Measurements from ENCODE around the gene KATNB1. TPM values are rescaled to one million over a fixed set of nuclear protein-coding genes. Genes with fewer than 3 reads are reported as not detected.

Gene KATNB1
- total RNA-seq, 1 experiment from 2014 or later = 8.1 TPM

DNA sequence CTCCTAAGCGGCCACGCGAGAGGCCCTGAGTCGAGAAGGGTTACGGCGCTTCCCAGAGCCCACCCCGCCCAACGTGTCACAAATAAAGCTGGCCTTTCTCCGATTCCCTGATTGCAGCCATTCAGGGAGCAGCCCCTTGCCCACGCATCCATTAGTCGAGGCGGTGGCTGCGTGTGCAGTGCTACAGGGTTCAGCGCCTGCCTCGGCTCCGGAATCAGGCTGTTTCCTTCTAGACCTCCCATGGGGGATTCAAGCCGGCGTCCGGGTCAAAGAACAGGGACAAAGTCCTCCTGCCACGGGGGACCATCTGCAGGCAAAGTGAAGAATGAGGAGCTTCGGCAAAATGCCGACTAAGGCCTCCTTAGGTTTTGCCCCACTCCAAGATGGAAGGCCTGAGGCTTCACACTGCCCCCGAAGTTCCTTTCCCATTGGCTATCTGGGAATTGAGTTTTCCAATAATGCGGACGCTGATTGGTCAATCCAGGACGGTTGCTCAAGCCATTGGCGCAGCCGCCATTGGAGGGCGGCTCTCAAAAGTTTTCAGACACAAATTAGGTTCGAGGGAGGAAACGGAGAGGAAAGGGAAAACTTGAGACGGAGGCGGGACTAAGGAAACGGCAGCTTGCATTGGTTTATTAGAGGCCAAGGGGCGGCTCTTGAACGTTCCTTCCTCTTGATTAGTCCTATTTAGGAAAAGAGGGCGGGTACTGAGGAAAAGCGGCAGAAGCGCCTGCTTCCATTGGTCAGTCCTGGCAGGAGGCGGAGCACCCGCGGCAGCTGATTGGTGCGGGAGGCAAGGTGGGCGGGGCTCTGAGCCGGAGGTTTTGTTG is 430 bp upstream of the KATNB1 start:
- intact Hi-C loops (cut with micrococcal nuclease; ENCODE audit: unreplicated experiment) (loop anchor here (5.0 kb wide), 1 partner anchor 143 kb away; no protein-coding TSS in a partner anchor), in situ Hi-C loops (cut with HindIII; ENCODE audit: low pct_unique_long_range_greater_than_20kb, low sequenced_read_pairs) (no loop called here)
- CTCF ChIA-PET = interaction anchor here (0.6 to 0.8 kb wide), 3 partner anchors 12 to 763 kb away, joined by 3 to 9 read pairs (median 3); no protein-coding TSS in a partner anchor
- DNase-seq (ENCODE audit: low read depth, low spot score) (peak; percentile 98), ATAC-seq (peak; percentile 97)
- peaks cover 3% of the 10 kb centered on the region; the same call in 1 of the 2 replicates for H3K36me3 ChIP-seq (ENCODE audit: control insufficient read depth, insufficient read depth, low read length)
- H3K9me3 ChIP-seq (ENCODE audit: control insufficient read depth, insufficient read depth, low read depth, low read length) = no peaks in the 10 kb centered on the region
- H3K27ac ChIP-seq (ENCODE audit: low read length) = peak overlapping the region; percentile 93
- POLR2A ChIA-PET = interaction anchor here (0.8 kb wide), 1 partner anchor 94 kb away, joined by 3 read pairs; no protein-coding TSS in a partner anchor
- no peaks in the 10 kb centered on the region for H3K27me3 ChIP-seq (ENCODE audit: control insufficient read depth, insufficient read depth, low read length)
- no TSS peak for BruUV-seq (replicated peaks)
- H3K4me1 ChIP-seq (ENCODE audit: control insufficient read depth, insufficient read depth, low read length) = peaks cover 4% of the 10 kb centered on the region
- TF ChIP-seq, protein P1, sequence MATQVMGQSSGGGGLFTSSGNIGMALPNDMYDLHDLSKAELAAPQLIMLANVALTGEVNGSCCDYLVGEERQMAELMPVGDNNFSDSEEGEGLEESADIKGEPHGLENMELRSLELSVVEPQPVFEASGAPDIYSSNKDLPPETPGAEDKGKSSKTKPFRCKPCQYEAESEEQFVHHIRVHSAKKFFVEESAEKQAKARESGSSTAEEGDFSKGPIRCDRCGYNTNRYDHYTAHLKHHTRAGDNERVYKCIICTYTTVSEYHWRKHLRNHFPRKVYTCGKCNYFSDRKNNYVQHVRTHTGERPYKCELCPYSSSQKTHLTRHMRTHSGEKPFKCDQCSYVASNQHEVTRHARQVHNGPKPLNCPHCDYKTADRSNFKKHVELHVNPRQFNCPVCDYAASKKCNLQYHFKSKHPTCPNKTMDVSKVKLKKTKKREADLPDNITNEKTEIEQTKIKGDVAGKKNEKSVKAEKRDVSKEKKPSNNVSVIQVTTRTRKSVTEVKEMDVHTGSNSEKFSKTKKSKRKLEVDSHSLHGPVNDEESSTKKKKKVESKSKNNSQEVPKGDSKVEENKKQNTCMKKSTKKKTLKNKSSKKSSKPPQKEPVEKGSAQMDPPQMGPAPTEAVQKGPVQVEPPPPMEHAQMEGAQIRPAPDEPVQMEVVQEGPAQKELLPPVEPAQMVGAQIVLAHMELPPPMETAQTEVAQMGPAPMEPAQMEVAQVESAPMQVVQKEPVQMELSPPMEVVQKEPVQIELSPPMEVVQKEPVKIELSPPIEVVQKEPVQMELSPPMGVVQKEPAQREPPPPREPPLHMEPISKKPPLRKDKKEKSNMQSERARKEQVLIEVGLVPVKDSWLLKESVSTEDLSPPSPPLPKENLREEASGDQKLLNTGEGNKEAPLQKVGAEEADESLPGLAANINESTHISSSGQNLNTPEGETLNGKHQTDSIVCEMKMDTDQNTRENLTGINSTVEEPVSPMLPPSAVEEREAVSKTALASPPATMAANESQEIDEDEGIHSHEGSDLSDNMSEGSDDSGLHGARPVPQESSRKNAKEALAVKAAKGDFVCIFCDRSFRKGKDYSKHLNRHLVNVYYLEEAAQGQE (IDR thresholded peaks at IDR 0.05; ENCODE audit: insufficient read depth in 1 of 2, low read depth in 2 of 2, low read length in 1 of 2) = no peak
- peak; percentile 71; the same call in 1 of the 2 replicates for TF ChIP-seq TCF7L2 (IDR thresholded peaks at IDR 0.05; ENCODE audit: low read depth, low read length)
- peak; percentile 44; the same call in 1 of the 2 replicates for TF ChIP-seq POLR2AphosphoS5 (IDR thresholded peaks at IDR 0.05; ENCODE audit: low read depth, low read length)
- TF ChIP-seq, protein P2, sequence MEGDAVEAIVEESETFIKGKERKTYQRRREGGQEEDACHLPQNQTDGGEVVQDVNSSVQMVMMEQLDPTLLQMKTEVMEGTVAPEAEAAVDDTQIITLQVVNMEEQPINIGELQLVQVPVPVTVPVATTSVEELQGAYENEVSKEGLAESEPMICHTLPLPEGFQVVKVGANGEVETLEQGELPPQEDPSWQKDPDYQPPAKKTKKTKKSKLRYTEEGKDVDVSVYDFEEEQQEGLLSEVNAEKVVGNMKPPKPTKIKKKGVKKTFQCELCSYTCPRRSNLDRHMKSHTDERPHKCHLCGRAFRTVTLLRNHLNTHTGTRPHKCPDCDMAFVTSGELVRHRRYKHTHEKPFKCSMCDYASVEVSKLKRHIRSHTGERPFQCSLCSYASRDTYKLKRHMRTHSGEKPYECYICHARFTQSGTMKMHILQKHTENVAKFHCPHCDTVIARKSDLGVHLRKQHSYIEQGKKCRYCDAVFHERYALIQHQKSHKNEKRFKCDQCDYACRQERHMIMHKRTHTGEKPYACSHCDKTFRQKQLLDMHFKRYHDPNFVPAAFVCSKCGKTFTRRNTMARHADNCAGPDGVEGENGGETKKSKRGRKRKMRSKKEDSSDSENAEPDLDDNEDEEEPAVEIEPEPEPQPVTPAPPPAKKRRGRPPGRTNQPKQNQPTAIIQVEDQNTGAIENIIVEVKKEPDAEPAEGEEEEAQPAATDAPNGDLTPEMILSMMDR (IDR thresholded peaks at IDR 0.05) = no peak
- no peak for TF ChIP-seq SIN3A (IDR thresholded peaks at IDR 0.05; ENCODE audit: borderline replicate concordance, insufficient read depth, low read depth, low read length)
- H3K4me3 ChIP-seq (ENCODE audit: low read depth in 2 of 2, low read length in 2 of 2) = peak overlapping the region; percentile 75 to 81

DNA sequence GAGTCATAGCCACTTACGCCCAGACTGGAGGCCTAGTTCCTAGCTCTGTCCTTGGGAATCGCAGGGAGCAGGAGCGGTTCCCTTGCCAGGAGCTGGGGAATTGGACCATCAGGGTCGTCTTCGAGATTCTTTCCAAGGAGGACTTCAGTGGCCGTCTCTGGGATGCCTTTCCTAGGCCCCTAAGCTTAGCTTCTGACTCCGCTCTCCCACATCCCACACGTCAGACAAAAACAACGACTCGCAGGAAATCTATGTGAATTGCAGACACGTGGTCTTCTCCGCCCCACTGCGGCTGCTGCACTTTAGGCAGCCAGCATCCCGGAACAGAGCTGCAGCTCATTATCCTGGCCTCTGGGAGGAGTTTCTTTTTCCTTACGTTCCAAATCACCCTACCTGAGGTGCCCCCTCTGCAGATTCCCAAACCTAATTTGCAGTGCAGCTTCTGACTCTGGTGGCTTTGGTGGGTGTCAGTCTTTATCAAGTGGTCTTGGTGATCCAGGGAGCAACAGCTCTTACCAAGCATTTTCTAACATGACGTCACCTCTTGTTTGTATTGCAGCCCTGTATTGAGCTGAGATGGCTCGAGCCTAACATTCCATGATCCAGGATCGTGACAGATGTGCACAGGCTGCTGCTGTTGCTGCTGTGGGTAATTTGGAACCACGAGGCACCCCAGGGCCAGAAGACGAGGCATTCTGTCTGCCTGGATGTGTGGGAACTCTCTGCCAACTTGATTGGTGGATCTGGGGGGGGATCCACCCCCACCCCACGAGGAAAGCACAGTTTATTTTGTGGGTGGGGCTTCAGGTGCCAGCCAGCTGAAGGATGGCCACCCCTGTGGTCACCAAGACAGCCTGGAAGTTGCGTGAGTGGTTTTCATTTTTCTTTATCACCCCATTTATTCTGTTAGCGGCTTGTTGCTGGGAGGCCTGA is 1.1 kb downstream of the KATNB1 start:
- H3K27me3 ChIP-seq (ENCODE audit: control insufficient read depth, insufficient read depth, low read length) = no peaks in the 10 kb centered on the region
- peak overlapping the region; percentile 75 to 81 for H3K4me3 ChIP-seq (ENCODE audit: low read depth in 2 of 2, low read length in 2 of 2)
- ChIA-PET POLR2A (no interaction called here), CTCF (interaction anchor here (0.6 to 1.2 kb wide), 5 partner anchors 21 to 179 kb away, joined by 3 to 17 read pairs (median 4); partner anchors contain the start of gene DRC7)
- BruUV-seq (replicated peaks) = no TSS peak
- in situ Hi-C loops (cut with HindIII; ENCODE audit: low pct_unique_long_range_greater_than_20kb, low sequenced_read_pairs) = no loop called here
- peak overlapping the region; percentile 34; the same call in 1 of the 2 replicates for H3K27ac ChIP-seq (ENCODE audit: low read length)
- peaks cover 4% of the 10 kb centered on the region for H3K4me1 ChIP-seq (ENCODE audit: control insufficient read depth, insufficient read depth, low read length)
- intact Hi-C loops (cut with micrococcal nuclease; ENCODE audit: unreplicated experiment) = loop anchor here (5.0 kb wide), 1 partner anchor 144 kb away; no protein-coding TSS in a partner anchor
- no peaks in the 10 kb centered on the region for H3K9me3 ChIP-seq (ENCODE audit: control insufficient read depth, insufficient read depth, low read depth, low read length)
- no peak for TF ChIP-seq SIN3A (IDR thresholded peaks at IDR 0.05; ENCODE audit: borderline replicate concordance, insufficient read depth, low read depth, low read length)
- no peak for TF ChIP-seq POLR2AphosphoS5 (IDR thresholded peaks at IDR 0.05; ENCODE audit: low read depth, low read length)
- TF ChIP-seq, protein P2 (IDR thresholded peaks at IDR 0.05) = no peak
- TF ChIP-seq, protein P1 (IDR thresholded peaks at IDR 0.05; ENCODE audit: insufficient read depth in 1 of 2, low read depth in 2 of 2, low read length in 1 of 2) = no peak
- no peak for TF ChIP-seq TCF7L2 (IDR thresholded peaks at IDR 0.05; ENCODE audit: low read depth, low read length)
- DNase-seq (ENCODE audit: low read depth, low spot score) (no peak), ATAC-seq (no peak)
- H3K36me3 ChIP-seq (ENCODE audit: control insufficient read depth, insufficient read depth, low read length) = peaks cover 3% of the 10 kb centered on the region; the same call in 1 of the 2 replicates
